ENCODE data around the gene SEZ6L2. TPM values are rescaled to one million over a fixed set of nuclear protein-coding genes. Genes with fewer than 3 reads are reported as not detected.

SEZ6L2 gene
- total RNA-seq, 1 donor from 2014 or later, result 8.7 TPM

DNA sequence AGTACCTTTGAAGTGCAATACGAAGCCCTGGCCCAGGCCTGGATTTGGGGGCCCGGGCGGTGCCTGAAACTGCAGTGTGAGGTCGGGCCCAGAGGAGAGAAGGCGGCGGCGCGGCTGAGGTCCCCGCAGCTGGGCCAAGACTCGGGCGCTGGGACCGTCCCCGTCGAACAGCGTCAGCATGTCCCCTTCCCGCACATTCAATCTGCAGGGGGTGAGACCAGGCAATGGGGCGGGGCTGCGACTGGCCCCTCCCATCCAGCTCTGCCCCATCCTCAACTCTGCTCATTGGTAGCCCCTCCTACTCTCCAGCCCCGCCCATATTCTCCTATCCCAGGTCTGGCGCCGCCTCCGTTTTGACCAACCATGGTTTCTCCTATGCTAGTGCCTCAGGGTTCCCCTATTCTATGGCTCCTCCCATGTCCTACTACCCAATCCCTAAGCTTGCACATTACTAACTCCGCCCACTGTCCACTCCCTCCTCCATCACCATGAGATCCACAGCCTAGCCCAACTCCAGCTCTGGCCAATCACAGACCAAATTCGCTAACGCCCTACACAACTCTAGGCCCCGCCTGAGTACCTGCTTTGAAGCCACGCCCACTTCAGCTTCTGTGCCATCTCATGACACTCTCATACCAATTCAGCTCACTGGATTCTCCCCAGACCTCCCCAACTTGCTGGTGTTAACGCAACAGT lies 21.9 kb downstream of the SEZ6L2 start:
- Mint-ChIP-seq H3K27ac (ENCODE audit: unreplicated experiment) (no peak overlapping the region), H3K27me3 (ENCODE audit: low read depth) (peaks cover 57% of the 10 kb centered on the region), H3K9me3 (peaks cover 4% of the 10 kb centered on the region), H3K4me3 (peak overlapping the region; percentile 39), H3K4me1 (peaks cover 5% of the 10 kb centered on the region), H3K36me3 (ENCODE audit: low read depth) (no peaks in the 10 kb centered on the region)
- TF ChIP-seq, protein P1, sequence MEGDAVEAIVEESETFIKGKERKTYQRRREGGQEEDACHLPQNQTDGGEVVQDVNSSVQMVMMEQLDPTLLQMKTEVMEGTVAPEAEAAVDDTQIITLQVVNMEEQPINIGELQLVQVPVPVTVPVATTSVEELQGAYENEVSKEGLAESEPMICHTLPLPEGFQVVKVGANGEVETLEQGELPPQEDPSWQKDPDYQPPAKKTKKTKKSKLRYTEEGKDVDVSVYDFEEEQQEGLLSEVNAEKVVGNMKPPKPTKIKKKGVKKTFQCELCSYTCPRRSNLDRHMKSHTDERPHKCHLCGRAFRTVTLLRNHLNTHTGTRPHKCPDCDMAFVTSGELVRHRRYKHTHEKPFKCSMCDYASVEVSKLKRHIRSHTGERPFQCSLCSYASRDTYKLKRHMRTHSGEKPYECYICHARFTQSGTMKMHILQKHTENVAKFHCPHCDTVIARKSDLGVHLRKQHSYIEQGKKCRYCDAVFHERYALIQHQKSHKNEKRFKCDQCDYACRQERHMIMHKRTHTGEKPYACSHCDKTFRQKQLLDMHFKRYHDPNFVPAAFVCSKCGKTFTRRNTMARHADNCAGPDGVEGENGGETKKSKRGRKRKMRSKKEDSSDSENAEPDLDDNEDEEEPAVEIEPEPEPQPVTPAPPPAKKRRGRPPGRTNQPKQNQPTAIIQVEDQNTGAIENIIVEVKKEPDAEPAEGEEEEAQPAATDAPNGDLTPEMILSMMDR (conservative IDR thresholded peaks at IDR 0.05), result no peak
- no peak for DNase-seq (ENCODE audit: low read depth, low spot score)

DNA sequence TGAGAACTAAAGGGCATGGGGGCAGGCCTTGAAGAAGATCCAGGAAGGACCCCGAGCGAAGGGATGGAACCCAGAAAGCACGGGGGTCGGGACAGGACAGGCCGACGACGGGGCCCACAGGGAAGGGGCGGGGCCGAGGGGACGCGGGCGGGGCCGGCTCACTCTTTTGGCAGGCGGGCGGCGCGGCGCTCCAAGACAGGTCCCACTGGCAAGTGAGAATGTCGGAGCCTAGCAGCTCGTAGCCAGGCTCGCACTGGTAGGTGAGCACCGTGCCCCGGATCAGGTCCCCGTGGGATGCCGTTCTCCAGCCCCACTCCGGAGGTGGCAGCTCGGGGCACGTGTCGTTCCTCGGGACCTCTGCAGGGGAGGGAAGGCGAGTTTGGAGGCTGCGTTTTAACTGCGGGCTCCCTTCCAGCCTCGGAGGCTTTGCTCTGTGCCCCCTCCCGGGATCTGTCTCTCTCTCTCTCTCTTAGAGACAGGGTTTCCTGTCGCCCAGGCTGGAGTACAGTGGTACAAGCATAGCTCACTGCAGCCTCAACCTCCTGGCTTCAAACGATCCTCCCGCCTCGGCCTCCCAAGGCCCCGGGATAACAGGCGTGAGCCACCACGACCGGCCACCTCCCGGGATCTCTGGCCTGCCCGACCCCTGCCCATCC lies 22.6 kb downstream of the SEZ6L2 start:
- peaks cover 57% of the 10 kb centered on the region for H3K27me3 Mint-ChIP-seq (ENCODE audit: low read depth)
- H3K4me3 Mint-ChIP-seq, result no peak overlapping the region
- no peak overlapping the region for H3K27ac Mint-ChIP-seq (ENCODE audit: unreplicated experiment)
- peaks cover 5% of the 10 kb centered on the region for H3K4me1 Mint-ChIP-seq
- peaks cover 4% of the 10 kb centered on the region for H3K9me3 Mint-ChIP-seq
- H3K36me3 Mint-ChIP-seq (ENCODE audit: low read depth), result no peaks in the 10 kb centered on the region
- no peak for DNase-seq (ENCODE audit: low read depth, low spot score)
- TF ChIP-seq, protein P1 (conservative IDR thresholded peaks at IDR 0.05), result no peak

DNA sequence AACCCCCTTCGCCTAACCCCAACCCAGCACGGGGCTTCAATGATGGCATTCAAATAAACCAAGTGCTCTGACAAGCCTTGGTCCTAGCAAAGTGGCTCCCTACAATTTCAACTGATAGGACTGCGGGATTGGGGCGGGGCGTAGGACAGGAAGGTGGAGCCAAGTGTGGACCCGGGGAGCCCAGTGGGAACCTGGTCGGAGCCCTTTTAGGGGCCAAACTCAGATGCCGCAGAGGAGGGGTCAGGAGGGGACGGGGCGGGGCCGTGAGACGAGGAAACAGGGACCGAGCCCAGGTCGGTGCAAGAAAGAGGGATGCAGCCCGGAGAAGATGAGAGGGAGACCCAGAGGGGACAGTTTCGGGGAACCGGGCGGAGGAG lies 23.1 kb downstream of the SEZ6L2 start:
- H3K27ac Mint-ChIP-seq (ENCODE audit: unreplicated experiment), result no peak overlapping the region
- H3K36me3 Mint-ChIP-seq (ENCODE audit: low read depth), result no peaks in the 10 kb centered on the region
- no peak overlapping the region for H3K4me3 Mint-ChIP-seq
- H3K4me1 Mint-ChIP-seq, result peaks cover 5% of the 10 kb centered on the region
- TF ChIP-seq, protein P1 (conservative IDR thresholded peaks at IDR 0.05), result no peak
- H3K9me3 Mint-ChIP-seq, result peaks cover 4% of the 10 kb centered on the region
- peaks cover 57% of the 10 kb centered on the region for H3K27me3 Mint-ChIP-seq (ENCODE audit: low read depth)
- DNase-seq (ENCODE audit: low read depth, low spot score), result no peak

DNA sequence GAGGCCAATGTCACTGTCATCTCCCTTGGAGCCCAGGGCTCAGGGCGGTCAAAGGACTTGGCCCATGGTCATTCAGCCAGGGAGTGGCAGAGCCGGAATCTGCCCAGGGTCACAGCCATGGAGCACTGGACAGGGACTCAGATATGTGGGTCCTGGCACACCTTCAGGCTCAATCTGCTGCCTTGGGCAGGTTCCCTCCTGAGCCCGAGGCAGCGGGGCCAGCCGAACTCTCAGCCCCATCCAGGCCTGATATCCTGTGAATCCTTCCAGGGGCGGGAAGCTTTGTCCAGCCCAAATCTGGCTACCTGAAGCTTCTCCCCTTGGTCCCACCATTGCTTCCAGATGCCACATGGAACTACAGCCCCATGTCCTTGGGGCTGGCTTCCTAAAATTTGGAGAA lies 24.1 kb downstream of the SEZ6L2 start:
- peaks cover 4% of the 10 kb centered on the region for H3K9me3 Mint-ChIP-seq
- H3K4me1 Mint-ChIP-seq, result peaks cover 5% of the 10 kb centered on the region
- no peak overlapping the region for H3K4me3 Mint-ChIP-seq
- peaks cover 54% of the 10 kb centered on the region for H3K27me3 Mint-ChIP-seq (ENCODE audit: low read depth)
- TF ChIP-seq, protein P1 (conservative IDR thresholded peaks at IDR 0.05), result no peak
- H3K36me3 Mint-ChIP-seq (ENCODE audit: low read depth), result no peaks in the 10 kb centered on the region
- H3K27ac Mint-ChIP-seq (ENCODE audit: unreplicated experiment), result no peak overlapping the region
- no peak for DNase-seq (ENCODE audit: low read depth, low spot score)

DNA sequence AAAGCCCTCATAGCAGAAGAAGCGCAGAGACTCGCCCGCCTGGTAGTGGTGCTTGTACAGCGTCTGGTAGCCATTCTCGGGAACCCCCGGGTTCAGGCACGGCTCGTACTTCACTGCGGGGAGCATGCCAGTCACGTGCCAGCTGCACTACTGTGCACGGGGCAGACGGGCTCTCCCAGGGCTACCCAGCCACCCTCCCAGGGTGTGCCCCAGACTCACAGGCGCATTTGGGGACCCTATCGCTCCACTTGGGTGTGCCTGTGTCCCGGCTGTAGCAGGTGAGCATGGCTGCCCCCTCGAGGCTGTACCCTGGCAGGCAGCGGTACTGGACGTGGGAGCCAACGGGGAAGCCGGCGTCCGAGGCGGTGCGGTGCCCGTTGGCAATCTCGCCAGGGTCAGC lies 26.0 kb downstream of the SEZ6L2 start:
- Mint-ChIP-seq H3K27me3 (ENCODE audit: low read depth) (peaks cover 44% of the 10 kb centered on the region), H3K4me3 (no peak overlapping the region), H3K27ac (ENCODE audit: unreplicated experiment) (no peak overlapping the region), H3K36me3 (ENCODE audit: low read depth) (no peaks in the 10 kb centered on the region), H3K9me3 (peaks cover 4% of the 10 kb centered on the region), H3K4me1 (peaks cover 5% of the 10 kb centered on the region)
- TF ChIP-seq, protein P1 (conservative IDR thresholded peaks at IDR 0.05), result no peak
- DNase-seq (ENCODE audit: low read depth, low spot score), result no peak

All from neural crest cell (in vitro differentiated cells).